HepG2 (cell line): ENCODE results near the gene STK25. TPM values are rescaled to one million over a fixed set of nuclear protein-coding genes. Genes with fewer than 3 reads are reported as not detected.

ENCODE experiments used
- ISX ChIP-seq: sonication (generic); formaldehyde crosslinking; conservative IDR thresholded peaks from 2 replicates; pipeline ENCODE4 v1.5.0; 2020; ENCODE audit warnings: missing genetic modification reagents
- KMT2A ChIP-seq: sonication (generic); formaldehyde crosslinking; IDR thresholded peaks from 2 replicates; pipeline ENCODE4 v1.4.0; 2020; ENCODE audit warnings: missing genetic modification reagents
- PRPF4 ChIP-seq: fragments of 200-400 bp; formaldehyde crosslinking; IDR thresholded peaks from 2 replicates; pipeline ENCODE4 v1.6.1; 2016; ENCODE audit warnings: low read length, low read depth; ENCODE audit not compliant: poor library complexity, severe bottlenecking
- RAD21 ChIP-seq: fragments of 450-650 bp; formaldehyde crosslinking; IDR thresholded peaks from 2 replicates; pipeline ENCODE4 v1.5.0; 2020; ENCODE audit warnings: mild to moderate bottlenecking
- RFXANK ChIP-seq: IDR thresholded peaks from 2 replicates; pipeline ENCODE4 v1.6.1; 2016
- THAP9 ChIP-seq: sonication (generic); formaldehyde crosslinking; IDR thresholded peaks from 2 replicates; pipeline ENCODE4; 2020; ENCODE audit warnings: missing genetic modification reagents, mild to moderate bottlenecking, borderline replicate concordance
- ZHX1 ChIP-seq: sonication (generic); formaldehyde crosslinking; IDR thresholded peaks from 2 replicates; pipeline ENCODE4 v1.8.1; 2022; ENCODE audit warnings: low read depth, mild to moderate bottlenecking, missing genetic modification reagents
- ZHX2 ChIP-seq, 2 experiments: sonication (generic) in 1 of 2; formaldehyde crosslinking in 1 of 2; IDR thresholded peaks; 2 replicates each; pipeline versions ENCODE4 v1.6.1 to v1.9.0; 2014 to 2022; ENCODE audit warnings: antibody characterized with exemption in 1 of 2, borderline replicate concordance in 1 of 2, inconsistent platforms in 1 of 2, low read depth in 1 of 2, missing genetic modification reagents in 1 of 2
- polyA plus RNA-seq, 8 experiments: library from polyadenylated mRNA; depleted of rRNA in 3 of 8; stranded (reverse) in 7 of 8; unstranded in 1 of 8; fragments of >200 nt; fragmentation: Illumina TruSeq in 4 of 8; extraction: Trizol in 4 of 8; gene quantifications; 2 replicates each; pipeline versions ENCODE4 v1.2.1 to v1.2.3, GENCODE V29; 2011 to 2016; ENCODE audit warnings: low read depth in 4 of 8, missing spikeins in 1 of 8, mixed read lengths in 1 of 8; ENCODE audit not compliant: insufficient read depth in 1 of 8
- total RNA-seq, 5 experiments: library from RNA; depleted of rRNA; stranded (reverse); fragments of >200 nt; fragmentation: Illumina TruSeq; extraction: Trizol; gene quantifications; 2 replicates each; pipeline ENCODE4 v1.2.3, GENCODE V29; 2016; ENCODE audit warnings: low read depth in 1 of 5
- TF ChIP-seq, protein P1 (sequence below): IDR thresholded peaks from 2 replicates; pipeline ENCODE4 v1.6.1; 2016
- TF ChIP-seq, protein P2 (sequence below): sonication (generic); formaldehyde crosslinking; IDR thresholded peaks from 2 replicates; pipeline ENCODE4 v1.8.1; 2023; ENCODE audit warnings: mild to moderate bottlenecking, moderate library complexity, missing genetic modification reagents

Gene STK25
- total and polyA plus RNA-seq, 2 of the 13 experiments (the other 11 are each of a cell fraction or from before 2014, with no cell fraction given): 177 to 481 TPM

GRCh38 chr2:241508240-241509154 lies at the start of gene STK25 (continued):
- TF ChIP-seq ZHX1 (CRISPR knock-in tag) (peak; percentile 97), RFXANK (CRISPR knock-in tag) (peak; percentile 90), KMT2A (CRISPR knock-in tag) (peak; percentile 91), PRPF4 (peak; percentile 24), RAD21 (CRISPR knock-in tag) (no peak; the same call in 1 of the 2 replicates), ZHX2 (IDR thresholded peaks at IDR 0.05; ENCODE audit: low read depth) (peak; percentile 84), ZHX2 (CRISPR knock-in tag; IDR thresholded peaks at IDR 0.05; ENCODE audit: borderline replicate concordance) (peak; percentile 84; the same call in 1 of the 2 replicates), THAP9 (peak; percentile 74; the same call in 1 of the 2 replicates), ISX (CRISPR knock-in tag) (no peak; the same call in none of the 2 replicates)
- TF ChIP-seq, protein P1, sequence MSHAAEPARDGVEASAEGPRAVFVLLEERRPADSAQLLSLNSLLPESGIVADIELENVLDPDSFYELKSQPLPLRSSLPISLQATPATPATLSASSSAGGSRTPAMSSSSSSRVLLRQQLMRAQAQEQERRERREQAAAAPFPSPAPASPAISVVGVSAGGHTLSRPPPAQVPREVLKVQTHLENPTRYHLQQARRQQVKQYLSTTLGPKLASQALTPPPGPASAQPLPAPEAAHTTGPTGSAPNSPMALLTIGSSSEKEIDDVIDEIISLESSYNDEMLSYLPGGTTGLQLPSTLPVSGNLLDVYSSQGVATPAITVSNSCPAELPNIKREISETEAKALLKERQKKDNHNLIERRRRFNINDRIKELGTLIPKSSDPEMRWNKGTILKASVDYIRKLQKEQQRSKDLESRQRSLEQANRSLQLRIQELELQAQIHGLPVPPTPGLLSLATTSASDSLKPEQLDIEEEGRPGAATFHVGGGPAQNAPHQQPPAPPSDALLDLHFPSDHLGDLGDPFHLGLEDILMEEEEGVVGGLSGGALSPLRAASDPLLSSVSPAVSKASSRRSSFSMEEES (CRISPR knock-in tag): peak; percentile 96
- TF ChIP-seq, protein P2, sequence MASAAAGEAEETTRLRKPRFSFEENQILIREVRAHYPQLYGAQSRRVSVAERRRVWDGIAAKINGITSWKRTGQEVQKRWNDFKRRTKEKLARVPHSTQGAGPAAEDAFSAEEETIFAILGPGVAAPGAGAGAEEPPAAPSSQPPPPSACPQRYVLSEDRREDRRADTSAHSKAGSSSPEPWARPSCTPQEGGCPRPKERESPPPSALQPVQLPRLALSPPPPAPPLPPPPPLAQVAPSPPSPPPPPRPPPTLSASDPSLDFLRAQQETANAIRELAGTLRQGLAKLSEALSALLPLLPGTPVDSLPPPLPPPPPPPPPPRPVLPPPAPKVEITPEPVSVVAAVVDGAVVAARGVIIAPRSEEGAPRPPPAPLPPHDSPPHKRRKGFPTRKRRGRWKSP (CRISPR knock-in tag): peak; percentile 91; the same call in 1 of the 2 replicates
